GM19238 (cell line): ENCODE data around the gene SPRYD3.

Experiments
- DNase-seq: peaks from one replicate; pipeline ENCODE4 v3.0.0; 2011; ENCODE audit warnings: low spot score; ENCODE audit not compliant: insufficient read length

Gene SPRYD3

DNA sequence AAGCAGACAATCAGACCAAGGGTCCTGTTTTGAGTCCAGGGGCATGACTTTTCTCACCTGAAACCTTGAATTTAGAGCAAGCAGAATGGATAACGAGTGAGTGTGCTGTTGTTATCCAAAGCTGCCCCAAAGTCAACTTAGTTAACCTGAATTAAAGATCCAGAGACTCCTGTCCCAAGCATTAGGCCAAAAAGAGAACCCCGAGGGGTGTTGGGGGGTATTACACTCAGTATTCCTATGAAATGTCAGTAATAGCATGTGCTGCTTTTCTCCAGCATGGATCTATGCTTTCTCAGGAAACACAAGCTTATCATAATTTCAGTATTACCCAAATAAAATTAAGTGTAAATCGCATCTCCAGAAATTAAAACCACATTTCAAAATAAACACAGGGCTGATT, 53.9 kb downstream of the SPRYD3 start:
- no peak for DNase-seq

GRCh38 chr12:53014709-53015108, 64.5 kb downstream of the SPRYD3 start:
- DNase-seq: no peak
